Measurements from ENCODE around the gene GABARAP. TPM values are rescaled to one million over a fixed set of nuclear protein-coding genes. Genes with fewer than 3 reads are reported as not detected.

GABARAP gene
- total and polyA plus RNA-seq, 2 of the 4 experiments (the other 2 are of a cell fraction), result 77.8 to 780 TPM

- H3K18ac ChIP-seq (ENCODE audit: low read depth, low read length), result no peak overlapping the region
- no peak overlapping the region for H2AFZ ChIP-seq (replicated peaks; ENCODE audit: low read length, poor library complexity)
- no peak overlapping the region for H2BK15ac ChIP-seq (ENCODE audit: low read depth, low read length)
- no peaks in the 10 kb centered on the region for H3K9me3 ChIP-seq (ENCODE audit: control insufficient read depth, insufficient read depth, low read length)
- DNase-seq (no peak), ATAC-seq (ENCODE audit: low read depth) (no peak)
- H4K5ac ChIP-seq (ENCODE audit: low read depth, low read length), result no peak overlapping the region
- H3K4me1 ChIP-seq (ENCODE audit: control insufficient read depth, insufficient read depth, low read length), result peaks cover 9% of the 10 kb centered on the region
- intact Hi-C loops (cut with micrococcal nuclease), result no loop called here
- H2BK5ac ChIP-seq (ENCODE audit: low read depth, low read length, poor library complexity, severe bottlenecking), result no peak overlapping the region
- H2BK120ac ChIP-seq (ENCODE audit: low read depth, low read length), result no peak overlapping the region
- H3K27ac ChIP-seq (ENCODE audit: insufficient read depth, low read length), result no peak overlapping the region
- no peak overlapping the region for H3K14ac ChIP-seq (replicated peaks; ENCODE audit: low read depth, low read length)
- H3K9me1 ChIP-seq (ENCODE audit: insufficient read depth, low read length), result peaks cover 13% of the 10 kb centered on the region
- dilution Hi-C loops (cut with HindIII; ENCODE audit: low sequenced_read_pairs, unreplicated experiment), result no loop called here
- no peak for TF ChIP-seq CHD1 (IDR thresholded peaks at IDR 0.05; ENCODE audit: low read depth, low read length)
- TF ChIP-seq MXI1 (IDR thresholded peaks at IDR 0.05; ENCODE audit: borderline replicate concordance, low read depth, low read length), result no peak
- TF ChIP-seq RCOR1 (IDR thresholded peaks at IDR 0.05; ENCODE audit: insufficient replicate concordance, low read length), result no peak
- no peak for TF ChIP-seq RAD21 (IDR thresholded peaks at IDR 0.05; ENCODE audit: low read length)
- H3K79me1 ChIP-seq (ENCODE audit: low read depth in 1 of 2, low read length in 2 of 2), result peaks cover 13 to 64% of the 10 kb centered on the region in 2 experiments
- H3K23ac ChIP-seq (ENCODE audit: low read depth, low read length), result no peak overlapping the region
- H4K8ac ChIP-seq (ENCODE audit: low read depth in 2 of 2, low read length in 2 of 2), result peak overlapping the region in 1 of 2 experiments; percentile 59; a peak in 2 of 4 replicates
- BruUV-seq (replicated peaks), result no TSS peak
- in situ Hi-C loops (cut with MboI; ENCODE audit: low sequenced_read_pairs), result no loop called here
- no peak overlapping the region for H3K9ac ChIP-seq (ENCODE audit: low read depth, low read length)
- H3K4me2 ChIP-seq (ENCODE audit: low read depth, low read length), result no peak overlapping the region; the same call in 1 of the 2 replicates
- peak overlapping the region; percentile 29; the same call in 1 of the 2 replicates for H2AK5ac ChIP-seq (ENCODE audit: low read depth, low read length)
- no peak overlapping the region for H3K56ac ChIP-seq (ENCODE audit: extremely low read depth, insufficient read depth, low read length)
- H2BK20ac ChIP-seq (ENCODE audit: low read depth, low read length), result no peak overlapping the region
- no peak overlapping the region for H3K4ac ChIP-seq (ENCODE audit: low read depth, low read length)
- POLR2A ChIA-PET (ENCODE audit: unreplicated experiment), result no interaction called here
- H3K36me3 ChIP-seq (ENCODE audit: control insufficient read depth, insufficient read depth, low read length), result peaks cover 21% of the 10 kb centered on the region
- H4K91ac ChIP-seq (ENCODE audit: insufficient read depth, low read depth, low read length), result no peak overlapping the region
- peaks cover 32% of the 10 kb centered on the region for H4K20me1 ChIP-seq (ENCODE audit: insufficient read depth, low read length)
- no peaks in the 10 kb centered on the region for H3K27me3 ChIP-seq (ENCODE audit: control insufficient read depth, insufficient read depth, low read length)
- CTCF ChIA-PET, result no interaction called here
- 50% methylated on average over 2 of the region's 15 CpGs; no CpG with 5 or more reads in 1 of the 2 experiments for WGBS, 2 experiments (ENCODE audit: extremely low coverage in 2 of 2, insufficient read length in 1 of 2)
- H3K4me3 ChIP-seq (ENCODE audit: insufficient read depth, low read depth, low read length), result no peak overlapping the region
- H2AK9ac ChIP-seq (replicated peaks; ENCODE audit: low read depth, low read length, poor library complexity), result peak overlapping the region; percentile 56
These were observed 37.9 kb downstream of the GABARAP start for GRCh38 chr17:7204336-7204735.

Measured in IMR-90 (cell line).